M059J (cell line): Measurements from ENCODE around the gene TFF3. TPM values are rescaled to one million over a fixed set of nuclear protein-coding genes. Genes with fewer than 3 reads are reported as not detected.

Experiments
- DNase-seq: peaks from one replicate; pipeline ENCODE4 v3.0.0-alpha.2; 2012; ENCODE audit warnings: low read depth
- total RNA-seq: library from RNA; depleted of rRNA; stranded (reverse); fragments of >200 nt; shearing (Covaris generic); gene quantifications from 2 replicates; pipeline ENCODE4 v1.2.3, GENCODE V29; 2014; rRNA removed

TFF3 gene
- total RNA-seq, 1 experiment from 2014 or later, result 0.52 TPM

GRCh38 chr21:42266971-42267556, 48.1 kb downstream of the TFF3 start:
- no peak for DNase-seq

- no peak for DNase-seq
Measured at GRCh38 chr21:42265231-42265812, 49.9 kb downstream of the TFF3 start.

DNA sequence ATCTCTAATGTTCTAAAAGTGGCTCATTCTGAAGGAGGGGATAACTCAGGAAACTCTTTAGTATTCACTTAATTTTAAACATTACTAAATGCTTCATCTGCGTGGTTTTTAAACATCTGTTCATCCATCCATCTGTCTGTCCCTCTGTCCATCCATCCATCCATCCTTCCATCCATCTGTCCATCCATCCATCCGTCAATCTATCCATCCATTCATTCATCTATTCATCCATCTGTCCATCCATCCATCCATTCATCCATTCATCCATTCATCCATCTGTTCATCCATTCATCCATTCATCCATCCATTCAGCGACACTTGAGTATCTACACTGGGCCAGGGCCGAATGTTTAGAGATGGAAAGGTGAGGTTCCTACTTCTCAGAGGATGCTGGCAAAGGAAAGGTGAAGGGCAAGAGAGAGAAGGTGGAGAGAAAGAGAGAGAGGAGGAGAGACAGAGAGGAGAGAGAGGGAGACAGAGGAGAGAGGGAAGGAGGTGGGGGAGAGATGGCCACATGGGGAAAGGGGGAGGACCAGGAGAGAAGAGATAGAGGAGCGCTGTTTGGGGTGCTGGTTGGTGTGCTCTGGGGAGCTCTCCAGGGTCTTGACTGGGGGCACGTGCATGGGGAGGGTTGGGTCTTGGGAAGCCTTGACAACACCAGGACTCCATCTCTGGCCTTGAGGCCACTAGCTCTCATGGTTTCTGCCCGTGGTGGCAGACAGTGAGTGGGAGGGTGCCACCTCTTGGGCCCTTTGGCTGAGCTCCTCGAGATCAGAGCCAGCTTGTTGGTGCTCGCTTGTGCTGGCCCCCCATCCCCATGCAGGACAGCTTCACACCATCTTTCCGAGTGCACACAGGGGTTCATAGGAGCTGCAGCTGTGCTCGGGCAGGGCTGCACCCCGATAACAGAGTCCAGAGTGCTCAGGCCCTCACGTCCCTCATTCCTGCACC, 50.7 kb downstream of the TFF3 start:
- DNase-seq, result no peak

DNA sequence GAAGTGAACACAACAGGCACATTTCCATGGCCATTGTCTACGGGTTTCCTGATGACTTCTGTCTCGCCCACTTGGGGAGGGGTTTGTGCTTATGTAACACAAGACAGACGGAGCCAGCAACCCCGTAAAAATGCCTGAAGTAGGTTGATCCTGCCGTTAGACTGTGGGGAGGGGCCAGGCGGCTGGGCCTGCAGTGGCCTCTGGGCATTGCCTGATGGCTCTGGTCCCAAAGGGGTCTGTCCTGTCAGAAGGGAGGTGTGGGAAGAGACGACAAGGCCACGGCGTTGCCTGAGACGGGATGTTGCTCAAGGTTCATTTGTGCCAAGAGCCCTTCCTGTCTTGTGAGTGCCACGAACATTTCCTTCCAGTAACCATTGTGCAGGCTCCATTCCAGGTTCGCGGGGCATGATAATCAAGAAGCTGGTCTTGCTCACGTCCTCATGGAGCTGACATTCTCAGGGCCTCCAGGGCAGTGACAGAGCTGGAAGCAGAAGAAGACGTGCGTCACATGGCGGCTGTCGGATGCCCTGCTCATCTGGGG, 51.5 kb downstream of the TFF3 start:
- no peak for DNase-seq

DNA sequence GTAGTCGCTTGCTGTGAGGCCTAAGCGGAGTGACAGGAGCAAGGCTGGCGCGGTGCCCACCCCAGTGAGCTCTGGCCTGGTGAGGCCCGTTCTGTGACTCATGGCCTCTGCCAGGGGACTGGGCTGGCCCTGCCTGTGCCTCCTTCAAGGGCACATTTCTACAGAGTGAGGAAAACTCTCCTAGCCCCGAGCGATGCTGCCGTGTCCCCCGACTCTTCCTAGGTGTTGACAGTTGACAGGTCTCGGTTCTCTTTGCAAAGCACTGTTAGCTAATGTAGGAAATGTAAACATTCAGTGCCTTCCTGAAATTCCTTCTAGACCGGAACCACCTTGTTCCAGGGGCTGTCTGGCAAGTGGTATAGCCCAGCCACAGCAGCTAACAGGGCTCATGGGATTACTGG, 52.4 kb downstream of the TFF3 start:
- DNase-seq, result peak; percentile 61

DNA sequence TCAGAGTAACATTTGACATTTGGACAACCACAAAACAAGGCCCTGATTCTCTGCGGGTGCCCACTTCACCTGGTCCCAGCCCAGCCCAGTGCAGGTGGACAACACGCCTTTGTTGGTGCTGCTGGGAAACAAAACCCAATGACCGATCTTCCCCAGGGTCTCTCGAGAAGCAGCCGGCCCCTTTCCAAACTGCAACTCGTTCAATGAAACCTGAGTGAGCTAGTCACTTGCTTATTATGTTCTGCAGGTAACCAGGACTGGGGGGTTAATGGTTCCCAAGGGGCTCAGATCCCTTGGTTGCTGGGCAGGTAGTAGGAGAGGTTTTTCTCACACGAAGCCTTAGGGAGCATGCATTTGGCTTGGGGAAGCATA, 53.4 kb downstream of the TFF3 start:
- no peak for DNase-seq

Other genes with a start within 250 kb of the TFF3 start
- not detected in 2 replicates for gene UMODL1, start 244.1 kb downstream of the TFF3 start, total RNA-seq
- gene ABCG1, start 96.3 kb downstream of the TFF3 start, total RNA-seq, result not detected in 2 replicates
- gene TFF2, start 35.6 kb upstream of the TFF3 start, total RNA-seq, result 0.30 TPM in 1 of 2 replicates, not detected in the other
- not detected in 2 replicates for gene TFF1, start 51.1 kb upstream of the TFF3 start, total RNA-seq
- gene TMPRSS3, start 80.6 kb upstream of the TFF3 start, total RNA-seq, result 0.27 TPM in 1 of 2 replicates, not detected in the other
- gene UBASH3A, start 88.5 kb upstream of the TFF3 start, total RNA-seq, result not detected in 2 replicates
- not detected in 2 replicates for gene RSPH1, start 180.8 kb upstream of the TFF3 start, total RNA-seq
- 1.3 and 1.7 TPM in 2 replicates for gene SLC37A1, start 198.4 kb upstream of the TFF3 start, total RNA-seq